DOHH2 (cell line): ENCODE measurements around the gene LYVE1.

Experiments used
- H3F3A ChIP-seq: fragments of 200-600 bp; sonication (generic), shearing (Covaris generic); 2 replicates; pipeline ENCODE4 v1.6.0; 2016; ENCODE audit warnings: antibody characterized with exemption, mild to moderate bottlenecking; ENCODE audit not compliant: control insufficient read depth, insufficient read depth
- H3K27ac ChIP-seq: fragments of 200-600 bp; sonication (generic); 2 replicates; pipeline ENCODE4 v1.5.1; 2014; ENCODE audit warnings: low read depth, mild to moderate bottlenecking, low read length, moderate library complexity
- H3K27me3 ChIP-seq: fragments of 200-600 bp; sonication (generic); 2 replicates; pipeline ENCODE4 v1.6.1; 2014; ENCODE audit warnings: mild to moderate bottlenecking, low read length, mixed read lengths; ENCODE audit not compliant: control insufficient read depth
- H3K36me3 ChIP-seq: fragments of 200-600 bp; sonication (generic); 2 replicates; pipeline ENCODE4 v1.6.1; 2014; ENCODE audit warnings: mild to moderate bottlenecking, low read length, moderate library complexity, mixed read lengths; ENCODE audit not compliant: control insufficient read depth
- H3K4me1 ChIP-seq: fragments of 200-600 bp; sonication (generic); 2 replicates; pipeline ENCODE4 v1.6.1; 2014; ENCODE audit warnings: mild to moderate bottlenecking, low read length, mixed read lengths; ENCODE audit not compliant: control insufficient read depth
- H3K4me2 ChIP-seq: fragments of 200-600 bp; sonication (generic); 2 replicates; pipeline ENCODE4 v1.6.0; 2014; ENCODE audit warnings: mild to moderate bottlenecking, low read length, moderate library complexity
- H3K4me3 ChIP-seq: fragments of 200-600 bp; sonication (generic); 2 replicates; pipeline ENCODE4 v1.5.1; 2014; ENCODE audit warnings: mild to moderate bottlenecking, low read length, mixed read lengths
- H3K79me2 ChIP-seq: fragments of 200-600 bp; sonication (generic); 2 replicates; pipeline ENCODE4 v1.6.1; 2014; ENCODE audit warnings: mild to moderate bottlenecking, low read length, mixed read lengths; ENCODE audit not compliant: control insufficient read depth
- H3K9me2 ChIP-seq: fragments of 200-600 bp; sonication (generic); replicated peaks from 2 replicates; pipeline ENCODE4 v1.6.1; 2014; ENCODE audit warnings: mild to moderate bottlenecking, low read length, mixed read lengths; ENCODE audit not compliant: control insufficient read depth
- H3K9me3 ChIP-seq: fragments of 200-600 bp; sonication (generic); 2 replicates; pipeline ENCODE4 v1.6.1; 2014; ENCODE audit warnings: antibody characterized with exemption, low read length, mixed read lengths; ENCODE audit not compliant: control insufficient read depth, insufficient read depth
- H4K20me1 ChIP-seq: fragments of 200-600 bp; sonication (generic); 2 replicates; pipeline ENCODE4 v1.6.0; 2014; ENCODE audit warnings: low read depth, mild to moderate bottlenecking, antibody characterized with exemption, low read length, moderate library complexity; ENCODE audit not compliant: control insufficient read depth, insufficient read depth
- CTCF ChIP-seq: fragments of 200-600 bp; sonication (generic); IDR thresholded peaks from one replicate; pipeline ENCODE4 v1.5.1; 2014; ENCODE audit warnings: antibody characterized with exemption, mild to moderate bottlenecking, low read depth, low read length; ENCODE audit not compliant: poor library complexity, severe bottlenecking
- EZH2phosphoT487 ChIP-seq: fragments of 200-600 bp; sonication (generic); IDR thresholded peaks from 2 replicates; pipeline ENCODE4 v1.6.1; 2017; ENCODE audit warnings: borderline replicate concordance, mild to moderate bottlenecking, antibody characterized with exemption, low read length, moderate library complexity, mixed read lengths

The LYVE1 gene

GRCh38 chr11:10534316-10534715, 34.1 kb downstream of the LYVE1 start:
- Histone ChIP-seq H3K27ac (no peak overlapping the region), H3K36me3 (peaks cover 15% of the 10 kb centered on the region), H3K79me2 (peaks cover 5% of the 10 kb centered on the region), H3K9me2 (no peaks in the 10 kb centered on the region), H3F3A (no peaks in the 10 kb centered on the region), H3K4me1 (peaks cover 20% of the 10 kb centered on the region), H4K20me1 (no peaks in the 10 kb centered on the region), H3K27me3 (no peaks in the 10 kb centered on the region), H3K4me3 (no peak overlapping the region), H3K4me2 (no peak overlapping the region), H3K9me3 (no peaks in the 10 kb centered on the region)
- TF ChIP-seq EZH2phosphoT487 (no peak), CTCF (no peak)

DNA sequence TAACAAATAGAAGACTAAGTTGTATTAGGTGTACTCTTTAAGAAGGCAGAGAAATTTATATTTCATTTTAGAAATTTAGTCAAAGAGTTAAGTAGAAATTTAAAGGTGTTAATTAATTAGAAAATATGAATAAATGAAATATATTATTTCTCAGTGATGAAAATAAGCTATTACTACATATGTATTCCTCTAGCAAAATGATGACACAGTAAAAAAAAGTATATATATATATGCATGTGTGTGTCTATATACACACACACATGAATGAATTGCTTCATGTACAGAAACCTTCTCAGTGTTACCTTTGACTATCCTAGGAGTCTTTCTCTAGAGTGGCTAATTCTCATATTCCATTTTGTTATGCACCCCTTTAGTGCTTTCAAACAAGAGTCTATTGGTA, 35.1 kb downstream of the LYVE1 start:
- H3K4me1 ChIP-seq, result peaks cover 20% of the 10 kb centered on the region
- no peaks in the 10 kb centered on the region for H3K79me2 ChIP-seq
- H3F3A ChIP-seq, result no peaks in the 10 kb centered on the region
- H3K9me2 ChIP-seq, result no peaks in the 10 kb centered on the region
- no peak overlapping the region for H3K4me2 ChIP-seq
- H3K36me3 ChIP-seq, result peaks cover 24% of the 10 kb centered on the region
- TF ChIP-seq CTCF (no peak), EZH2phosphoT487 (no peak)
- H3K27ac ChIP-seq, result no peak overlapping the region
- no peaks in the 10 kb centered on the region for H3K27me3 ChIP-seq
- H3K4me3 ChIP-seq, result no peak overlapping the region
- H4K20me1 ChIP-seq, result no peaks in the 10 kb centered on the region
- no peaks in the 10 kb centered on the region for H3K9me3 ChIP-seq

- Histone ChIP-seq H3K4me3 (no peak overlapping the region), H4K20me1 (no peaks in the 10 kb centered on the region), H3K4me1 (peaks cover 20% of the 10 kb centered on the region), H3K27ac (no peak overlapping the region), H3F3A (no peaks in the 10 kb centered on the region), H3K79me2 (no peaks in the 10 kb centered on the region), H3K9me3 (no peaks in the 10 kb centered on the region), H3K27me3 (no peaks in the 10 kb centered on the region), H3K4me2 (no peak overlapping the region), H3K9me2 (no peaks in the 10 kb centered on the region), H3K36me3 (peaks cover 24% of the 10 kb centered on the region)
- TF ChIP-seq CTCF (no peak), EZH2phosphoT487 (no peak)
Observed at GRCh38 chr11:10532526-10532925, 35.9 kb downstream of the LYVE1 start.

- Histone ChIP-seq H3K79me2 (no peaks in the 10 kb centered on the region), H3K9me3 (no peaks in the 10 kb centered on the region), H3K27ac (no peak overlapping the region), H3K27me3 (no peaks in the 10 kb centered on the region), H3K9me2 (no peaks in the 10 kb centered on the region), H3F3A (no peaks in the 10 kb centered on the region), H3K36me3 (peaks cover 40% of the 10 kb centered on the region), H3K4me1 (peaks cover 1% of the 10 kb centered on the region), H3K4me2 (no peak overlapping the region), H3K4me3 (no peak overlapping the region), H4K20me1 (no peaks in the 10 kb centered on the region)
- TF ChIP-seq CTCF (no peak), EZH2phosphoT487 (no peak)
Observed at GRCh38 chr11:10529279-10529678, 39.2 kb downstream of the LYVE1 start.
